ENCODE data around the gene SAPCD1. TPM values are rescaled to one million over a fixed set of nuclear protein-coding genes. Genes with fewer than 3 reads are reported as not detected.
"Not testable (repeated sequence)": the region's sequence is repeated elsewhere in the genome, so short reads cannot be mapped to it uniquely, and the experiment has no call there.

The SAPCD1 gene
- total RNA-seq, 1 experiment from 2014 or later, result 13.7 TPM

GRCh38 chr6:31806470-31807272 is 44.2 kb downstream of the SAPCD1 start, which contains the start of gene LSM2 (continued):
- no peak for TF ChIP-seq PREB (CRISPR knock-in tag; IDR thresholded peaks at IDR 0.05; ENCODE audit: borderline replicate concordance)
- no peak for TF ChIP-seq ERG (CRISPR knock-in tag; IDR thresholded peaks at IDR 0.05)
- peak; percentile 65; the same call in 1 of the 2 replicates for TF ChIP-seq ESRRA (CRISPR knock-in tag; IDR thresholded peaks at IDR 0.05; ENCODE audit: borderline replicate concordance)
- TF ChIP-seq ZNF232 (CRISPR knock-in tag; IDR thresholded peaks at IDR 0.05), result peak; percentile 26; the same call in 1 of the 2 replicates
- peak; percentile 83; the same call in 1 of the 2 replicates for TF ChIP-seq ATF1 (CRISPR knock-in tag; IDR thresholded peaks at IDR 0.05)
- no peak for TF ChIP-seq NFYB (CRISPR knock-in tag; conservative IDR thresholded peaks at IDR 0.05; ENCODE audit: low read depth)
- no peak for TF ChIP-seq OVOL2 (CRISPR knock-in tag; IDR thresholded peaks at IDR 0.05; ENCODE audit: borderline replicate concordance)

GRCh38 chr6:31808599-31808998 is 46.1 kb downstream of the SAPCD1 start:
- H3K27ac Mint-ChIP-seq; ATAC-seq; POLR2A ChIA-PET; DNase-seq (ENCODE audit: low spot score); H3K4me3 Mint-ChIP-seq; H3K36me3 Mint-ChIP-seq; H3K9me3 Mint-ChIP-seq; H3K27me3 Mint-ChIP-seq (ENCODE audit: low read depth): not testable (repeated sequence)
- H3K4me1 Mint-ChIP-seq, result peaks cover 11% of the 10 kb centered on the region
- CTCF ChIA-PET, result interaction anchor here (1.1 kb wide), 1 partner anchor 13 kb away, joined by 3 read pairs; no protein-coding TSS in a partner anchor

- TF ChIP-seq MYBL2 (CRISPR knock-in tag; IDR thresholded peaks at IDR 0.05), result no peak
- no peak for TF ChIP-seq ATF2 (CRISPR knock-in tag; IDR thresholded peaks at IDR 0.05; ENCODE audit: borderline replicate concordance, low read depth)
- no peak for TF ChIP-seq FOXK1 (CRISPR knock-in tag; IDR thresholded peaks at IDR 0.05)
- TF ChIP-seq ELF4 (CRISPR knock-in tag; IDR thresholded peaks at IDR 0.05; ENCODE audit: low read depth), result no peak
- TF ChIP-seq ZNF423 (CRISPR knock-in tag; IDR thresholded peaks at IDR 0.05), result no peak
- TF ChIP-seq MLX (CRISPR knock-in tag; IDR thresholded peaks at IDR 0.05), result no peak
- TF ChIP-seq KAT7 (CRISPR knock-in tag; IDR thresholded peaks at IDR 0.05; ENCODE audit: borderline replicate concordance), result no peak
- no peak for TF ChIP-seq USF2 (CRISPR knock-in tag; IDR thresholded peaks at IDR 0.05)
- TF ChIP-seq NFATC4 (CRISPR knock-in tag; IDR thresholded peaks at IDR 0.05), result no peak
- TF ChIP-seq SOX15 (CRISPR knock-in tag; IDR thresholded peaks at IDR 0.05), result no peak
- no peak for TF ChIP-seq SP1 (CRISPR knock-in tag; conservative IDR thresholded peaks at IDR 0.05)
- no peak for TF ChIP-seq ZNF416 (CRISPR knock-in tag; IDR thresholded peaks at IDR 0.05)
- no peak overlapping the region for H3K4me3 Mint-ChIP-seq
- H3K36me3 Mint-ChIP-seq, result no peaks in the 10 kb centered on the region
- H3K4me1 Mint-ChIP-seq, result peaks cover 7% of the 10 kb centered on the region
- POLR2A ChIA-PET, result no interaction called here
- CTCF ChIA-PET, result interaction anchor here (1.7 kb wide), 1 partner anchor 16 kb away, joined by 6 read pairs; the partner anchor contains the start of gene VARS1
- H3K9me3 Mint-ChIP-seq, result no peaks in the 10 kb centered on the region
- H3K27ac Mint-ChIP-seq, result no peak overlapping the region
- no peaks in the 10 kb centered on the region; the same call in 1 of the 2 replicates for H3K27me3 Mint-ChIP-seq (ENCODE audit: low read depth)
- DNase-seq (ENCODE audit: low spot score), result no peak
- ATAC-seq, result no peak
Measured at GRCh38 chr6:31811645-31812044, 49.2 kb downstream of the SAPCD1 start.
